GM12878 (cell line): ENCODE results near the gene SYCP2. TPM values are rescaled to one million over a fixed set of nuclear protein-coding genes. Genes with fewer than 3 reads are reported as not detected.

Experiments
- ATAC-seq: fragments of 200-7000 bp; cut with Tn5 transposase; 3 replicates; pipeline ENCODE4 v1.9.1; 2020; ENCODE audit warnings: mild to moderate bottlenecking, moderate library complexity
- BruUV-seq: library from RNA; stranded (reverse); fragments of 400-500 nt; replicated peaks from 2 replicates; lab custom pipeline; 2021; lab: Mats Ljungman, UMichigan
- CTCF ChIA-PET: fragments of 300-600 bp; sonication (Branson Sonifier 250); formaldehyde crosslinking; extraction: SDS; loops from one replicate; lab custom pipeline; 2021; ENCODE audit warnings: inconsistent platforms; lab: Yijun Ruan, JAX
- POLR2A ChIA-PET: fragments of 350-600 bp; formaldehyde crosslinking; extraction: SDS; loops from one replicate; lab custom pipeline; 2021; ENCODE audit warnings: inconsistent platforms; lab: Charles Lee
- RAD21 ChIA-PET: fragments of 300-600 bp; sonication (Branson Sonifier 250); formaldehyde crosslinking; loops from one replicate; lab custom pipeline; 2023; ENCODE audit warnings: antibody characterized with exemption; ENCODE audit not compliant: unreplicated experiment; lab: Charles Lee
- SMC1A ChIA-PET: fragments of 300-600 bp; sonication (Branson Sonifier 250); formaldehyde crosslinking; loops from one replicate; lab custom pipeline; 2023; ENCODE audit not compliant: unreplicated experiment, uncharacterized antibody; lab: Charles Lee
- DNase-seq: peaks from one replicate; pipeline ENCODE4 v3.0.0-alpha.2; 2011; ENCODE audit warnings: low read depth, low spot score
- FAIRE-seq: peaks from 3 replicates; lab custom pipeline; 2011; peaks lifted over from hg19 to GRCh38; lab: Jason Lieb, UNC
- H2AFZ ChIP-seq: 2 replicates; pipeline ENCODE4 v1.6.0; 2011; ENCODE audit warnings: low read depth, low read length, control low read depth; ENCODE audit not compliant: control insufficient read depth
- H3K27ac ChIP-seq: 2 replicates; pipeline ENCODE4 v1.5.1; 2011; ENCODE audit warnings: control low read depth; ENCODE audit not compliant: control insufficient read depth, insufficient read depth
- H3K27me3 ChIP-seq, 2 experiments: replicated peaks in 1 of 2; 2 replicates each; pipeline versions ENCODE4 v1.6.0 to v1.6.1; 2011; ENCODE audit warnings: low read length in 1 of 2; ENCODE audit not compliant: control insufficient read depth in 2 of 2, insufficient read depth in 2 of 2
- H3K36me3 ChIP-seq, 2 experiments: 2 replicates each; pipeline ENCODE4 v1.5.1; 2011; ENCODE audit warnings: low read length in 1 of 2; ENCODE audit not compliant: control insufficient read depth in 2 of 2, insufficient read depth in 2 of 2
- H3K4me1 ChIP-seq: 2 replicates; pipeline ENCODE4 v1.6.1; 2011; ENCODE audit warnings: mild to moderate bottlenecking, low read length, moderate library complexity, mixed read lengths; ENCODE audit not compliant: control insufficient read depth, insufficient read depth
- H3K4me2 ChIP-seq: 2 replicates; pipeline ENCODE4 v1.6.0; 2011; ENCODE audit warnings: control low read depth; ENCODE audit not compliant: control insufficient read depth, insufficient read depth
- H3K4me3 ChIP-seq: fragments of 200-600 bp; sonication (generic); 2 replicates; pipeline ENCODE4 v1.5.1; 2016
- H3K79me2 ChIP-seq: 2 replicates; pipeline ENCODE4 v1.6.0; 2011; ENCODE audit warnings: low read length; ENCODE audit not compliant: control insufficient read depth, insufficient read depth
- H3K9ac ChIP-seq: 2 replicates; pipeline ENCODE4 v1.8.0; 2011; ENCODE audit warnings: low read length, control low read depth, mixed read lengths; ENCODE audit not compliant: control insufficient read depth, insufficient read depth
- H3K9me3 ChIP-seq: replicated peaks from 3 replicates; pipeline ENCODE4 v1.5.1; 2011; ENCODE audit warnings: mild to moderate bottlenecking, low read length; ENCODE audit not compliant: control insufficient read depth, insufficient read depth
- H4K20me1 ChIP-seq: 2 replicates; pipeline ENCODE4 v1.6.0; 2011; ENCODE audit not compliant: control insufficient read depth, insufficient read depth
- SRF ChIP-seq, 2 experiments: IDR thresholded peaks; 2 replicates each; pipeline ENCODE4 v1.6.1; 2011; ENCODE audit warnings: low read depth in 2 of 2, low read length in 2 of 2, mild to moderate bottlenecking in 1 of 2, moderate library complexity in 1 of 2
- WGBS: methylation state at CpG from one replicate; pipeline ENCODE4 v1.1.6; 2016; ENCODE audit warnings: low lambda C conversion rate; ENCODE audit not compliant: insufficient replicate concordance, insufficient coverage; ENCODE audit errors: missing lambda C conversion rate; 5-methylcytosine and 5-hydroxymethylcytosine counted together
- in situ Hi-C: fragments of 300-500 bp; cut with MboI; formaldehyde crosslinking; loops from 9 replicates; pipeline ENCODE4 v1.14.3; 2018; ENCODE audit warnings: mixed read lengths
- intact Hi-C: fragments of 100-400 bp; cut with micrococcal nuclease; formaldehyde crosslinking; loops from one replicate; pipeline ENCODE4 v1.14.2; 2022; ENCODE audit not compliant: unreplicated experiment
- polyA plus RNA-seq, 11 experiments: library from polyadenylated mRNA; depleted of rRNA in 4 of 11; unstranded in 6 of 11; stranded (reverse) in 5 of 11; fragments of >200 nt; fragmentation: Nextera tagmentation in 4 of 11; fragmentation: Illumina TruSeq in 1 of 11; extraction: Ambion mirVana in 4 of 11; extraction: Trizol in 1 of 11; gene quantifications; 1 replicate in 1 of 11; 2 replicates in 10 of 11; pipeline versions ENCODE4 v1.2.1 to v1.2.3, GENCODE V29; 2011 to 2016; ENCODE audit warnings: inconsistent platforms in 2 of 11, missing spikeins in 2 of 11, low read depth in 1 of 11
- total RNA-seq, 4 experiments: library from RNA; depleted of rRNA in 3 of 4; stranded (reverse); fragments of >200 nt in 3 of 4; fragmentation: Illumina TruSeq in 1 of 4; extraction: Trizol in 1 of 4; gene quantifications; 2 replicates each; pipeline versions ENCODE4 v1.2.1 to v1.2.3, GENCODE V29; 2013 to 2021
- TF ChIP-seq, protein P1 (sequence below): fragments of 450-650 bp; conservative IDR thresholded peaks from 2 replicates; pipeline ENCODE4 v1.6.1; 2017; ENCODE audit warnings: mild to moderate bottlenecking, moderate library complexity

Gene SYCP2
- total and polyA plus RNA-seq, 10 of the 15 experiments (the other 5 are each of a cell fraction or from before 2014, with no cell fraction given) = 0.01 to 0.18 (median 0.09) TPM; not detected in 2

DNA sequence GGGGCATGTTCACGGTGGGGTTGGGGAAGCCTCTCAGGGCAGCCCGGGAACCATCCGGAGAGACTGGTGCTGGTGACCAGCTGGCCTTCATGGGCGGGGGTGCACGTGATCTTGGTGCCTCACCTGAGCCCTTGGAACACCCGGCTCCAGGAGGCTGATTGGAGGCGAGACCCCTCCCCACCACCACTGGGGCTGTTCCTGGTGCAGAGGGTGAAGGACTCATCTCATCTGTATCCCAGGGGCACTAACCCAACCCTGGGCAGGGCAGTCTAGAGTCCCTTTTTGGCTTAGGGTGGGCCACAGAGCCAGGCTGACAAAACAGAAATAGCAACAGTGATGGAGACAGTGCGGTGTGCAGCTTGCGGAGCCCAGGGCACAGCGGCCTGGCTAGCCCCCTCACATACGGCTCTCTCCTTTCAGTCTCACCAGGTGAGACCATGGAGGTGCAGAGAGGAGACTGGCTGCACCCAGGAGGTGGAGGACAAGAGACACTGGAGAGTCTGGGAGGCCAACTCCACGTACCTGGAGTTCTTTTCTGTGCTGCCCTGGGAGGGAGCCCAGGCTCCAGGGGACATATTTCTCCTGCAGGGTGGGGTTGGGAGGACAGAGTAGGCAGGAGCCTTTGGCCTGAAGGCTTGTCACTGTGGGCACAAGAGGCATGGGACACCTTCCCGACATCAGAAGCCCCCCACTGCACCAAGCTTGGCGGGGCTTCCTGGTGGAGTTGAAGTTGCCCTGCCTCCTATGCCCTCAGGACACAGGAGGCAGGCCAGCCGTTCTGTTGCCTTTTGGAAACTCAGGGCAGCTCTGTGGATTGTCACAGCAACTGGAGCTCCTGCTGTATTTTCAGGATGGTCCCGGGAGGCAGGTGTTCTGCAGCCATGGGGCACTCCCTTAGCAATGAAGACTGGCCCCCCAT lies 106.0 kb downstream of the SYCP2 start:
- ChIA-PET RAD21 (no interaction called here), CTCF (no interaction called here)
- H3K27ac ChIP-seq = no peak overlapping the region
- peaks cover 0 to 2% of the 10 kb centered on the region in 2 experiments; a peak in 2 of 4 replicates for H3K27me3 ChIP-seq
- no peak for FAIRE-seq
- H2AFZ ChIP-seq = no peak overlapping the region
- TF ChIP-seq, protein P1, sequence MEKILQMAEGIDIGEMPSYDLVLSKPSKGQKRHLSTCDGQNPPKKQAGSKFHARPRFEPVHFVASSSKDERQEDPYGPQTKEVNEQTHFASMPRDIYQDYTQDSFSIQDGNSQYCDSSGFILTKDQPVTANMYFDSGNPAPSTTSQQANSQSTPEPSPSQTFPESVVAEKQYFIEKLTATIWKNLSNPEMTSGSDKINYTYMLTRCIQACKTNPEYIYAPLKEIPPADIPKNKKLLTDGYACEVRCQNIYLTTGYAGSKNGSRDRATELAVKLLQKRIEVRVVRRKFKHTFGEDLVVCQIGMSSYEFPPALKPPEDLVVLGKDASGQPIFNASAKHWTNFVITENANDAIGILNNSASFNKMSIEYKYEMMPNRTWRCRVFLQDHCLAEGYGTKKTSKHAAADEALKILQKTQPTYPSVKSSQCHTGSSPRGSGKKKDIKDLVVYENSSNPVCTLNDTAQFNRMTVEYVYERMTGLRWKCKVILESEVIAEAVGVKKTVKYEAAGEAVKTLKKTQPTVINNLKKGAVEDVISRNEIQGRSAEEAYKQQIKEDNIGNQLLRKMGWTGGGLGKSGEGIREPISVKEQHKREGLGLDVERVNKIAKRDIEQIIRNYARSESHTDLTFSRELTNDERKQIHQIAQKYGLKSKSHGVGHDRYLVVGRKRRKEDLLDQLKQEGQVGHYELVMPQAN = no peak
- no peak for TF ChIP-seq SRF (IDR thresholded peaks at IDR 0.05; ENCODE audit: low read depth in 2 of 2, low read length in 2 of 2)
- TF ChIP-seq, all 136 proteins: peak for 0
- Histone ChIP-seq H3K4me2 (no peak overlapping the region), H3K4me3 (no peak overlapping the region), H3K36me3 (no peaks in the 10 kb centered on the region), H3K9ac (no peak overlapping the region), H3K4me1 (peaks cover 11% of the 10 kb centered on the region), H3K79me2 (no peaks in the 10 kb centered on the region), H3K9me3 (no peaks in the 10 kb centered on the region), H4K20me1 (no peaks in the 10 kb centered on the region)
- intact Hi-C loops (no loop called here), in situ Hi-C loops (no loop called here)
- no TSS peak for BruUV-seq
- DNase-seq (no peak), ATAC-seq (no peak)
- 26% methylated on average over 16 of the region's 16 CpGs for WGBS
- SMC1A ChIA-PET = no interaction called here
- POLR2A ChIA-PET = no interaction called here
